Right ventricle myocardium superior (tissue), 1 donor: ENCODE data around the gene CFAP97. TPM values are rescaled to one million over a fixed set of nuclear protein-coding genes. Genes with fewer than 3 reads are reported as not detected.
"Not testable (repeated sequence)": the region's sequence is repeated elsewhere in the genome, so short reads cannot be mapped to it uniquely, and the experiment has no call there.

Experiments
- ATAC-seq: fragments of 200-7000 bp; cut with Tn5 transposase; one replicate; pipeline ENCODE4 v1.9.1; 2020; ENCODE audit warnings: mild to moderate bottlenecking; ENCODE audit not compliant: poor library complexity
- DNase-seq: peaks from one replicate; pipeline ENCODE4 v3.0.0-alpha.2; 2020
- intact Hi-C: fragments of 100-400 bp; cut with DNase I; formaldehyde crosslinking; loops from one replicate; pipeline ENCODE4 v1.11.2; 2022
- long read RNA-seq: library from polyadenylated mRNA; unstranded; transcript quantifications from one replicate; pipeline ENCODE4 v2.0.0, GENCODE V29; 2021
- total RNA-seq: library from RNA; stranded (reverse); fragmentation: NEBNext Ultra II Directional; extraction: Animal tissue kit (Norgen Biotek cat#: 25700); gene quantifications from one replicate; pipeline ENCODE4 v1.2.1, GENCODE V29; 2021
- donor health status: DM: no; HTN: yes; CAD: no; lungs with severe emphysema.

The CFAP97 gene
- total RNA-seq: 11.3 TPM
- long read RNA-seq, full-length matches to known transcripts: 11 of 14 reads
- long read RNA-seq, partial matches to known transcripts: 2 of 14 reads
- long read RNA-seq, other reads (novel, unspliced or antisense): 1 of 14 reads

GRCh38 chr4:185203486-185204237, at the start of gene CFAP97:
Gene CFAP97, minus strand, starts transcription at chr4:185204000. Its CDS starts 12,804 bp downstream, at chr4:185191196.
- intact Hi-C loops: loop anchor here (10.0 kb wide), 1 partner anchor 191 kb away; the partner anchor contains the start of genes ANKRD37 and LRP2BP
- DNase-seq: peak; percentile 96
- ATAC-seq: peak; percentile 93

- ATAC-seq (no peak), DNase-seq (no peak)
- intact Hi-C loops: no loop called here
Observed at GRCh38 chr4:185249105-185249504, 45.3 kb upstream of the CFAP97 start.

GRCh38 chr4:185248393-185249039, 44.7 kb upstream of the CFAP97 start:
- intact Hi-C loops: no loop called here
- ATAC-seq (no peak), DNase-seq (no peak)

- DNase-seq (no peak), ATAC-seq (no peak)
- intact Hi-C loops: no loop called here
Observed at GRCh38 chr4:185247151-185247550, 43.4 kb upstream of the CFAP97 start.

- DNase-seq: no peak
- no peak for ATAC-seq
- intact Hi-C loops: no loop called here
Observed at GRCh38 chr4:185246453-185246852, 42.7 kb upstream of the CFAP97 start.

GRCh38 chr4:185244763-185245162, 41.0 kb upstream of the CFAP97 start:
- intact Hi-C loops: no loop called here
- DNase-seq (no peak), ATAC-seq (no peak)

GRCh38 chr4:185243879-185244278, 40.1 kb upstream of the CFAP97 start:
- intact Hi-C loops: no loop called here
- no peak for ATAC-seq
- DNase-seq: no peak

- DNase-seq (no peak), ATAC-seq (no peak)
- intact Hi-C loops: no loop called here
Observed at GRCh38 chr4:185242749-185243533, 39.1 kb upstream of the CFAP97 start.

GRCh38 chr4:185240486-185240885, 36.7 kb upstream of the CFAP97 start:
- intact Hi-C loops, ATAC-seq, DNase-seq: not testable (repeated sequence)

- intact Hi-C loops: no loop called here
- ATAC-seq (no peak), DNase-seq (no peak)
Observed at GRCh38 chr4:185238750-185239149, 35.0 kb upstream of the CFAP97 start.

- intact Hi-C loops: no loop called here
- DNase-seq (no peak), ATAC-seq (no peak)
Observed at GRCh38 chr4:185238215-185238681, 34.4 kb upstream of the CFAP97 start.

- no peak for DNase-seq
- intact Hi-C loops: no loop called here
- ATAC-seq: no peak
Observed at GRCh38 chr4:185237175-185237574, 33.4 kb upstream of the CFAP97 start.

- DNase-seq: no peak
- peak; percentile 71 for ATAC-seq
- intact Hi-C loops: no loop called here
Observed at GRCh38 chr4:185235843-185236503, 32.2 kb upstream of the CFAP97 start.

GRCh38 chr4:185235119-185235842, 31.5 kb upstream of the CFAP97 start:
- no peak for ATAC-seq
- intact Hi-C loops: no loop called here

GRCh38 chr4:185232370-185232769, 28.6 kb upstream of the CFAP97 start:
- no peak for DNase-seq
- intact Hi-C loops: no loop called here
- ATAC-seq: no peak

More at GRCh38 chr4:185235119-185235842, 31.5 kb upstream of the CFAP97 start:
- DNase-seq: no peak

- intact Hi-C loops: no loop called here
- no peak for DNase-seq
- no peak for ATAC-seq
Observed at GRCh38 chr4:185229021-185229818, 25.4 kb upstream of the CFAP97 start.

- no peak for DNase-seq
- intact Hi-C loops: no loop called here
- no peak for ATAC-seq
Observed at GRCh38 chr4:185227713-185228278, 24.0 kb upstream of the CFAP97 start.
